PFSK-1 (cell line): Measurements from ENCODE around the gene SRRD.

Experiments
- FOXP2 ChIP-seq: optimal IDR thresholded peaks from 2 replicates; pipeline ENCODE3; 2011; ENCODE audit warnings: borderline replicate concordance, control low read depth, inconsistent platforms; ENCODE audit not compliant: insufficient read depth; ENCODE audit errors: extremely low read length, extremely low read depth
- POLR2AphosphoS5 ChIP-seq: IDR thresholded peaks from 2 replicates; pipeline ENCODE4 v1.6.1; 2012; ENCODE audit warnings: low read depth, mild to moderate bottlenecking, control low read depth, low read length, moderate library complexity
- SIN3A ChIP-seq: IDR thresholded peaks from 2 replicates; pipeline ENCODE4 v1.6.1; 2012; ENCODE audit warnings: mild to moderate bottlenecking, low read length, moderate library complexity, borderline replicate concordance; ENCODE audit not compliant: insufficient read depth
- TAF1 ChIP-seq: IDR thresholded peaks from 2 replicates; pipeline ENCODE4 v1.6.1; 2012; ENCODE audit warnings: low read length, control low read depth, borderline replicate concordance; ENCODE audit not compliant: insufficient read depth
- TF ChIP-seq, protein P1 (sequence below), 2 experiments: IDR thresholded peaks; 2 replicates each; pipeline versions ENCODE4 v1.6.1 to v1.8.0; 2011 to 2012; ENCODE audit warnings: low read depth in 2 of 2, low read length in 2 of 2, control low read depth in 1 of 2, inconsistent platforms in 1 of 2, mild to moderate bottlenecking in 1 of 2, moderate library complexity in 1 of 2; ENCODE audit not compliant: insufficient read depth in 1 of 2

SRRD gene

GRCh38 chr22:26499188-26499703 lies 15.6 kb downstream of the SRRD start:
- no peak for TF ChIP-seq FOXP2
- TF ChIP-seq, protein P1, sequence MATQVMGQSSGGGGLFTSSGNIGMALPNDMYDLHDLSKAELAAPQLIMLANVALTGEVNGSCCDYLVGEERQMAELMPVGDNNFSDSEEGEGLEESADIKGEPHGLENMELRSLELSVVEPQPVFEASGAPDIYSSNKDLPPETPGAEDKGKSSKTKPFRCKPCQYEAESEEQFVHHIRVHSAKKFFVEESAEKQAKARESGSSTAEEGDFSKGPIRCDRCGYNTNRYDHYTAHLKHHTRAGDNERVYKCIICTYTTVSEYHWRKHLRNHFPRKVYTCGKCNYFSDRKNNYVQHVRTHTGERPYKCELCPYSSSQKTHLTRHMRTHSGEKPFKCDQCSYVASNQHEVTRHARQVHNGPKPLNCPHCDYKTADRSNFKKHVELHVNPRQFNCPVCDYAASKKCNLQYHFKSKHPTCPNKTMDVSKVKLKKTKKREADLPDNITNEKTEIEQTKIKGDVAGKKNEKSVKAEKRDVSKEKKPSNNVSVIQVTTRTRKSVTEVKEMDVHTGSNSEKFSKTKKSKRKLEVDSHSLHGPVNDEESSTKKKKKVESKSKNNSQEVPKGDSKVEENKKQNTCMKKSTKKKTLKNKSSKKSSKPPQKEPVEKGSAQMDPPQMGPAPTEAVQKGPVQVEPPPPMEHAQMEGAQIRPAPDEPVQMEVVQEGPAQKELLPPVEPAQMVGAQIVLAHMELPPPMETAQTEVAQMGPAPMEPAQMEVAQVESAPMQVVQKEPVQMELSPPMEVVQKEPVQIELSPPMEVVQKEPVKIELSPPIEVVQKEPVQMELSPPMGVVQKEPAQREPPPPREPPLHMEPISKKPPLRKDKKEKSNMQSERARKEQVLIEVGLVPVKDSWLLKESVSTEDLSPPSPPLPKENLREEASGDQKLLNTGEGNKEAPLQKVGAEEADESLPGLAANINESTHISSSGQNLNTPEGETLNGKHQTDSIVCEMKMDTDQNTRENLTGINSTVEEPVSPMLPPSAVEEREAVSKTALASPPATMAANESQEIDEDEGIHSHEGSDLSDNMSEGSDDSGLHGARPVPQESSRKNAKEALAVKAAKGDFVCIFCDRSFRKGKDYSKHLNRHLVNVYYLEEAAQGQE (IDR thresholded peaks at IDR 0.05; ENCODE audit: insufficient read depth in 1 of 2, low read depth in 2 of 2, low read length in 2 of 2): no peak
- no peak for TF ChIP-seq POLR2AphosphoS5

DNA sequence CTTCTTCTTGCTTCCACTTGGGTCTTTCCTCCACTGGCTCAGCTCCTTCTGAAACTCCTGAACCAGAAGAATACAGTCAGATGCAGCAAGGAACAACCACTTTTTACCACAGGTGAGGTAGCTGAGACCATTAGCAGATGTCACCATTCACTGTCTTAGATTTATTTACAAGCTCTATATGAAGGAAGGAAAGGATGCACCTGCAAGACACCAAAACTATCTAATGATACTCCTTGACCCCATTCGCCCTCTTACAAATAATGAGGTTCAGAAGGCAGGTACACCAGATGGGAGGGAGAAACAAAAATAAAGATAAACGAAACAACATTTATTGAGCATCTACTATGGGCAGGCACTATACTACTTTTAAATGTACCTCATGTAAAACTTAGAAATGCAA lies 18.3 kb downstream of the SRRD start:
- TF ChIP-seq SIN3A: no peak
- no peak for TF ChIP-seq FOXP2
- TF ChIP-seq TAF1: no peak
- TF ChIP-seq POLR2AphosphoS5: no peak
- TF ChIP-seq, protein P1 (IDR thresholded peaks at IDR 0.05; ENCODE audit: insufficient read depth in 1 of 2, low read depth in 2 of 2, low read length in 2 of 2): no peak

DNA sequence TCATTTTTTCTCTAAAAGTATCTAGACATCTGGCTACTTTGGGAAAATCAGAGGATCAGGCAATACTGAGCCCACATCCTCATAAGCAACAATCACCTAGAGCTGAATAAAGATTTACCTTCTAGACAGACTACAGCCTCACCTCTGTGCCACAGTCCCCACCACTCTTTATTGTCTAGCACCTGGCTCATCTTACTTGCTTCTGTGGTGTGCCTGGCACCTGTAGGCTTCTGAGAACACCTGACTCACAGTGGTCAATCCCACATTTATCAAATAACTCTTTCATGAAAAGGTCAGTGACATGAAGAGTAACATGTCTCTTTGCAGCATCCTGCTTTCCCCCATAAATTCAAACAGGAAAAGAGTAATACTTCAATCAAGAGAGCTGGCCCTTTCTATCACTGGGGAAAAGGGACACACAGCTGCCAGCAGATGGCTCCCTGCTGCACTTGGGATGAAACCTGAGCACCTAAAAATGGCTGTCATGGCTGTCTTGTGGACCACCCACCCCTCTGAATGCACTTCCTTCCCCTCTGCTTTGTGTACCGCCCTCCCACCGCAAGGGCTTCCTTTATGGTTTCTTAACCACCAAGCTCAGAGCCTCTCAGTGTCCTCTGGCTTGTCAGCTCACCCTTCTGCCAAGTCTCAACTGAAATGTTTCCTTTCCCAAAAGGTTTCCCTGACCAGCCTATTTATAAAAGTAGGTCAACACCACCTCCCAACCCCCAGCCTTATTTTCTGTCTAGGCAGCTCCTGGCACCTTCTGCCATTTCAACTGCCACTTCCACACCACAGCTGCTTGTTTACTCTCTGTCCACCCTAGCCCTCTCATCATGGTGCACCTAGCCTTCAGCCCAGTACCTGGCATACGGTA lies 19.2 kb downstream of the SRRD start:
- TF ChIP-seq, protein P1 (IDR thresholded peaks at IDR 0.05; ENCODE audit: insufficient read depth in 1 of 2, low read depth in 2 of 2, low read length in 2 of 2): no peak
- TF ChIP-seq TAF1 (no peak), SIN3A (no peak), POLR2AphosphoS5 (no peak), FOXP2 (no peak)

DNA sequence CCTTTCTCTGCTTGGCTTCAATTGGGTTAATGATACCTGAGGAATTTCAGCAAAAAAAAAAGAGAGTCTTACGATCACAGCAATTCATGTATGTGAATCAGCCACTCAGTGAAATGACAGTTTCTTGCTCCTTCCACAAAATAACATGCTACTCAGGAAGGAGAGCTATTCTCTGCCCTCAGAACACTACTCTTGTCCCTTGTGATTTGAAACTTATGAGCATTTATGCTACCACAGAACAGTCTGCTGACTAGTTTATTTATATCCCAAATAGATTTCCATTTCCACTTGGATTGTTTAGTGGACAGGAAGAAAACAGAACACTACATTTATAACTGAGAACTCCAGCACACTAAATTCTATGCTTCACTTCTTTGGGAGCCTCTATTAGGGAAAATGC lies 20.1 kb downstream of the SRRD start:
- TF ChIP-seq FOXP2 (no peak), TAF1 (no peak), SIN3A (no peak), POLR2AphosphoS5 (no peak)
- TF ChIP-seq, protein P1 (IDR thresholded peaks at IDR 0.05; ENCODE audit: insufficient read depth in 1 of 2, low read depth in 2 of 2, low read length in 2 of 2): no peak

DNA sequence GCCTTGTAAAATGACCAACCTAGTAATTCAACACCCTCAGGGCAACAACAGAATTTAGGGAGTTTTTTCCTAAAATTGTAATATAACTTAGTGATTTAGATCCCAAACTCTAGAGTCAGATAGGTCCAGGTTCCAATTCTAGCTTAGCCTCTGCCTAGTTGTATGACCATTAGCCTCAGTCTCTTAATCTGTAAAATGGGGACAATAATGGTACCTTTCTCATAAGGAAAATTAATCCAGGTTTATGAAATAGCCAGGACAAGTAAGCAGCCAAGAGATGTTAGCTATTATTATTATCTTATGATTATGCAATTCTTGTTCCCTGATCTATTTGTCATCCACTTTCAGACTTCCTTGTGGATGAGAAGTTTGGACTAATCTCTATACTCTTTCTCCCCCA lies 24.5 kb downstream of the SRRD start:
- TF ChIP-seq POLR2AphosphoS5: no peak
- TF ChIP-seq TAF1: no peak
- TF ChIP-seq SIN3A: no peak
- TF ChIP-seq, protein P1 (IDR thresholded peaks at IDR 0.05; ENCODE audit: insufficient read depth in 1 of 2, low read depth in 2 of 2, low read length in 2 of 2): no peak
- TF ChIP-seq FOXP2: no peak
